Retina (tissue), 1 donor: ENCODE measurements around the gene CRMP1.

ENCODE experiments used
- DNase-seq: peaks from one replicate; pipeline ENCODE4 v3.0.0-alpha.2; 2016

Gene CRMP1

GRCh38 chr4:5893004-5893580, at the start of gene CRMP1:
CRMP1 (minus strand) TSS chr4:5893086; CDS start chr4:5892969, 117 bp downstream.
- peak; percentile 80 for DNase-seq

GRCh38 chr4:5941601-5942000, 48.7 kb upstream of the CRMP1 start:
- no peak for DNase-seq

GRCh38 chr4:5940470-5941203, 47.8 kb upstream of the CRMP1 start:
- DNase-seq, result no peak

- no peak for DNase-seq
Observed at GRCh38 chr4:5933996-5934831, 41.3 kb upstream of the CRMP1 start.

- DNase-seq, result no peak
Observed at GRCh38 chr4:5933116-5933515, 40.2 kb upstream of the CRMP1 start.

- DNase-seq, result no peak
Observed at GRCh38 chr4:5932035-5932568, 39.2 kb upstream of the CRMP1 start.

GRCh38 chr4:5931526-5931925, 38.6 kb upstream of the CRMP1 start:
- no peak for DNase-seq

GRCh38 chr4:5930876-5931275, 38.0 kb upstream of the CRMP1 start:
- DNase-seq, result no peak

GRCh38 chr4:5930456-5930855, 37.6 kb upstream of the CRMP1 start:
- no peak for DNase-seq

- no peak for DNase-seq
Observed at GRCh38 chr4:5928844-5929420, 36.0 kb upstream of the CRMP1 start.

GRCh38 chr4:5928274-5928673, 35.4 kb upstream of the CRMP1 start:
- DNase-seq, result peak; percentile 47

- DNase-seq, result no peak
Observed at GRCh38 chr4:5927747-5928146, 34.9 kb upstream of the CRMP1 start.

- DNase-seq, result no peak
Observed at GRCh38 chr4:5927116-5927515, 34.2 kb upstream of the CRMP1 start.

- DNase-seq, result no peak
Observed at GRCh38 chr4:5926598-5926997, 33.7 kb upstream of the CRMP1 start.

GRCh38 chr4:5925419-5926200, 32.7 kb upstream of the CRMP1 start:
- DNase-seq, result no peak

GRCh38 chr4:5924461-5925125, 31.7 kb upstream of the CRMP1 start:
- no peak for DNase-seq

- no peak for DNase-seq
Observed at GRCh38 chr4:5923376-5923775, 30.5 kb upstream of the CRMP1 start.

GRCh38 chr4:5922556-5922955, 29.7 kb upstream of the CRMP1 start:
- no peak for DNase-seq

GRCh38 chr4:5921981-5922380, 29.1 kb upstream of the CRMP1 start:
- no peak for DNase-seq

- DNase-seq, result no peak
Observed at GRCh38 chr4:5921101-5921980, 28.5 kb upstream of the CRMP1 start.

- no peak for DNase-seq
Observed at GRCh38 chr4:5919571-5919970, 26.7 kb upstream of the CRMP1 start.
